ENCODE results near the gene FHOD3.

The FHOD3 gene

DNA sequence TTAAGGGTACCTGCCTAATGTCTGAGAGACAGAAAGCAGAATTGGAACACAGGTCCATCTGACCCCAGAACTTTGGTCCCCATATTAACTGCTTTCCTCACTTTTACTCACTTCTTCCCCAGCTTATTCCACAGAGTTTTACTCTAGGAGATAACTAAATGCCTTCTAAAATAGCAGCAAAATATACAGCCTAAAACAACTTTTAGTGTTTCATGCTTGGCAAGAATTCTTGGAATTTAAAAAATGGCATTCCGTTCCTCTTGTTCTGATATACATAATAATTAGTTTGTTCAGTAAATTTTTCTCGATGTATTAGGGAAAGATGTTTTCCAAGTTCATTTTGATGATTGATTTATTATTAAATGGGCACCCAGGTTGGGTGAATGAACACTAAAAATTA is 151.9 kb downstream of the FHOD3 start:
- no peak overlapping the region for H3K4me3 ChIP-seq (ENCODE audit: low read depth, low read length)
- TF ChIP-seq, protein P1, sequence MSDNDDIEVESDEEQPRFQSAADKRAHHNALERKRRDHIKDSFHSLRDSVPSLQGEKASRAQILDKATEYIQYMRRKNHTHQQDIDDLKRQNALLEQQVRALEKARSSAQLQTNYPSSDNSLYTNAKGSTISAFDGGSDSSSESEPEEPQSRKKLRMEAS (IDR thresholded peaks at IDR 0.05; ENCODE audit: low read depth, low read length): no peak
- TF ChIP-seq, protein P2, sequence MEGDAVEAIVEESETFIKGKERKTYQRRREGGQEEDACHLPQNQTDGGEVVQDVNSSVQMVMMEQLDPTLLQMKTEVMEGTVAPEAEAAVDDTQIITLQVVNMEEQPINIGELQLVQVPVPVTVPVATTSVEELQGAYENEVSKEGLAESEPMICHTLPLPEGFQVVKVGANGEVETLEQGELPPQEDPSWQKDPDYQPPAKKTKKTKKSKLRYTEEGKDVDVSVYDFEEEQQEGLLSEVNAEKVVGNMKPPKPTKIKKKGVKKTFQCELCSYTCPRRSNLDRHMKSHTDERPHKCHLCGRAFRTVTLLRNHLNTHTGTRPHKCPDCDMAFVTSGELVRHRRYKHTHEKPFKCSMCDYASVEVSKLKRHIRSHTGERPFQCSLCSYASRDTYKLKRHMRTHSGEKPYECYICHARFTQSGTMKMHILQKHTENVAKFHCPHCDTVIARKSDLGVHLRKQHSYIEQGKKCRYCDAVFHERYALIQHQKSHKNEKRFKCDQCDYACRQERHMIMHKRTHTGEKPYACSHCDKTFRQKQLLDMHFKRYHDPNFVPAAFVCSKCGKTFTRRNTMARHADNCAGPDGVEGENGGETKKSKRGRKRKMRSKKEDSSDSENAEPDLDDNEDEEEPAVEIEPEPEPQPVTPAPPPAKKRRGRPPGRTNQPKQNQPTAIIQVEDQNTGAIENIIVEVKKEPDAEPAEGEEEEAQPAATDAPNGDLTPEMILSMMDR (IDR thresholded peaks at IDR 0.05; ENCODE audit: low read depth, low read length): no peak
- TF ChIP-seq MYC (IDR thresholded peaks at IDR 0.05; ENCODE audit: low read depth, low read length) (no peak), POLR2A (IDR thresholded peaks at IDR 0.05; ENCODE audit: extremely low read depth, insufficient read length) (no peak)

GRCh38 chr18:36450264-36450663 is 152.8 kb downstream of the FHOD3 start:
- no peak for TF ChIP-seq MYC (IDR thresholded peaks at IDR 0.05; ENCODE audit: low read depth, low read length)
- no peak overlapping the region for H3K4me3 ChIP-seq (ENCODE audit: low read depth, low read length)
- no peak for DNase-seq (ENCODE audit: low read depth)

More for the DNA sequence above, 151.9 kb downstream of the FHOD3 start:
- DNase-seq (ENCODE audit: low read depth): no peak

DNA sequence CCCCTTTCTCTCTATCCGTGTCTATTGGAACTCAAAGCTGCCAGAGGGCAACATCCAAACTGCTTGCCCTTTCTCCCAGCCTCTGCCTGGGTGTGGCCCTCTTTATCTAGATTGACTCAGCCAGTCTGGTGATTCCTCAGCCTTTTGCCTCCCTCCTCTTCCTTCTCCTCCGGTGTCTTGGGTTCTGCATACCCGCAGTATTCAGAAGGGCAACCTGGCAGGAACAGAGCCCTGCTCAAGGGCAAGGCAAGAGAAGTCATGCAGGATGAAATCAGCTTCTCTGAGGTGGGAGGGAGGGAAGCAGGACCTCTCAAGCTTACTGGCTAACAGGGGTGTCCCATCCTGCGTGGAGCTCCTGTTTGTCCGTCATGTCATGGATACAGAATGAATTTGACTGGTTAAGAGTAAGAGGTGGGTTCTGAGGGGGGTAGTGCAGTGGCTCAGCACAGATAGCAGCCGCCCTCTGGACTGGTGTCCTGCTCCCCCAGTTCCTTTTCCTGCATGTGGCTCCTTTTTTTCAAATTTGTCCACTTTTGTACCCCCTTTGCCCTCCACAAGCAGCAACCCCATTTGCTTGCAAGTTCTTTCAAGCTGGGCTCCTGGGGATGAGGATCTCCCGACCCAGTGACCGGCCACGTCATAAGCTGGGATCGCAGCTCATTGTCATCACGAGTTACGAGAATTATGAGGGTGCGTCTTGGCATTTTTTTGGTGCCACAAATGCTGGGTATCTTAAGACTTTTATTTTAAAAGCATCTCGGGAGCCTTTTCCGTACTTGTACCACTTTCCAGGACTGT is 154.1 kb downstream of the FHOD3 start:
- TF ChIP-seq, protein P2 (IDR thresholded peaks at IDR 0.05; ENCODE audit: low read depth, low read length): no peak
- TF ChIP-seq, protein P1 (IDR thresholded peaks at IDR 0.05; ENCODE audit: low read depth, low read length): no peak
- TF ChIP-seq POLR2A (IDR thresholded peaks at IDR 0.05; ENCODE audit: extremely low read depth, insufficient read length): no peak
- no peak for TF ChIP-seq MYC (IDR thresholded peaks at IDR 0.05; ENCODE audit: low read depth, low read length)
- no peak for DNase-seq (ENCODE audit: low read depth)

GRCh38 chr18:36454245-36454644 is 156.7 kb downstream of the FHOD3 start:
- no peak for TF ChIP-seq MYC (IDR thresholded peaks at IDR 0.05; ENCODE audit: low read depth, low read length)
- TF ChIP-seq, protein P2 (IDR thresholded peaks at IDR 0.05; ENCODE audit: low read depth, low read length): no peak
- TF ChIP-seq POLR2A (IDR thresholded peaks at IDR 0.05; ENCODE audit: extremely low read depth, insufficient read length): no peak
- TF ChIP-seq, protein P1 (IDR thresholded peaks at IDR 0.05; ENCODE audit: low read depth, low read length): no peak
- no peak overlapping the region for H3K4me3 ChIP-seq (ENCODE audit: low read depth, low read length)
- no peak for DNase-seq (ENCODE audit: low read depth)

More for the DNA sequence above, 154.1 kb downstream of the FHOD3 start:
- H3K4me3 ChIP-seq (ENCODE audit: low read depth, low read length): no peak overlapping the region

GRCh38 chr18:36454848-36455458 is 157.4 kb downstream of the FHOD3 start:
- no peak for DNase-seq (ENCODE audit: low read depth)
- no peak overlapping the region for H3K4me3 ChIP-seq (ENCODE audit: low read depth, low read length)
- TF ChIP-seq MYC (IDR thresholded peaks at IDR 0.05; ENCODE audit: low read depth, low read length) (no peak), POLR2A (IDR thresholded peaks at IDR 0.05; ENCODE audit: extremely low read depth, insufficient read length) (no peak)
- TF ChIP-seq, protein P1 (IDR thresholded peaks at IDR 0.05; ENCODE audit: low read depth, low read length): no peak
- TF ChIP-seq, protein P2 (IDR thresholded peaks at IDR 0.05; ENCODE audit: low read depth, low read length): no peak

GRCh38 chr18:36455931-36456330 is 158.4 kb downstream of the FHOD3 start:
- TF ChIP-seq, protein P1 (IDR thresholded peaks at IDR 0.05; ENCODE audit: low read depth, low read length): no peak
- TF ChIP-seq, protein P2 (IDR thresholded peaks at IDR 0.05; ENCODE audit: low read depth, low read length): no peak
- no peak for TF ChIP-seq MYC (IDR thresholded peaks at IDR 0.05; ENCODE audit: low read depth, low read length)
- TF ChIP-seq POLR2A (IDR thresholded peaks at IDR 0.05; ENCODE audit: extremely low read depth, insufficient read length): no peak
- H3K4me3 ChIP-seq (ENCODE audit: low read depth, low read length): no peak overlapping the region
- no peak for DNase-seq (ENCODE audit: low read depth)
